HG03095 (cell line): ENCODE data around the gene CBFA2T3.

Experiments
- ATAC-seq: cut with Tn5 transposase; IDR thresholded peaks from one replicate; pipeline ENCODE4 v1.9.1; 2021; ENCODE audit warnings: moderate library complexity; ENCODE audit not compliant: unreplicated experiment

Gene CBFA2T3

DNA sequence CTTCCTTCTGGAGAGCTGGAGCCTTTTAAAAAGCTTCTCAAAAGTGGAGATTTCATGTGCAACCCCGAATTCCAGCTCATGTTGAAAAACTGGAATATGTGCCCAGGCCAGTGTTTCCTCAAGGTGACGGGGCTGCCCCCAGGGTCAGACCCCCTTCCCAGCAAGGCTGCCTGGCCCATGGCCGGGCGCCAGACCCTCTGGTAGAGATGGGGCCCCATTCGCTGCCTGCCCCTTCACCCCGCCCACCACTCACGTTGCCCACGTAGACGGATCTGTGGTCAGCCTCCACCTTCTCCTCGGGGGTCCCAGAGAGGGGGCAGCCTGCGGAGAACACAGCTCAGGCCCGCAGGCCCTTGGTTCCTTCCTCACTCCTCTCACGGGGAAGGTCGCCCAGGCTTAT lies 111.7 kb downstream of the CBFA2T3 start:
- ATAC-seq: no peak

DNA sequence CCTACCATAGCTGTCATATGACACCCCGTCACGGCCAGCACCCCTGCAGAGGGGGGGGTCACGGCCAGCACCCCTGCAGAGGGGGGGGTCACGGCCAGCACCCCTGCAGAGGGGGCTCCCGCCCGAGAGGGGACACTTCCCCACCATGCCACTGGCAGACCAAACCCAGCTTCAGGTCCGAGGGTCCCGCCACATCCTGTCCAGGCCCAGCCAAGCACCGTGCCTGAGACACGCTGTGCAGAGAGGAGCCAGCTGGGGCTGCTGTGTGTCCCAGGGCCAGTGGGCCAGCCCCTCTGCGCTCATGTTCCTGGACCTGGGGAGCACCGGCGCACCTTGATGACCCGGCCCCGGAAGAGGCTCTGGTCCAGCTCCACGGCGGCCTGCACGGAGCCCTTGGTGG lies 112.5 kb downstream of the CBFA2T3 start:
- no peak for ATAC-seq

DNA sequence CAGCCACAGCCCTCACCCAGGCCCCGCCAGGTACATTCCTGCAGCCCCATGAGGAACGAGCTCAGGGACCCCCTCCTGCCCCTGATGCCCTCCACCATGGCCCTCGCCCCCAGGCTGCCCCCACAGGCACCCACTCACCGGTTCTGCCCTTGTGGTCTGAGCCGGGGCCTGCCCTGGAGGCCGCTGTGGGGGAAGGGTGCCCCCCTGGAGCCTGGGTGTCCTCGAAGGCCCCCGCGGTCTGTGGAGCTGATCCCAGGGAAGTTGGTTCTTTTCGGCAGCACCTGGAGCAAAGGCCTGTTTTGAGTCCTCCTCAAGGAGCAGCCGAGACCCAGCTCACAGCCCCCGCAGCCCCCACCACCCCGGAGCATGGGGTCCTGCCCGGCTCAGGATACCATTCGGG lies 112.9 kb downstream of the CBFA2T3 start:
- ATAC-seq: no peak

DNA sequence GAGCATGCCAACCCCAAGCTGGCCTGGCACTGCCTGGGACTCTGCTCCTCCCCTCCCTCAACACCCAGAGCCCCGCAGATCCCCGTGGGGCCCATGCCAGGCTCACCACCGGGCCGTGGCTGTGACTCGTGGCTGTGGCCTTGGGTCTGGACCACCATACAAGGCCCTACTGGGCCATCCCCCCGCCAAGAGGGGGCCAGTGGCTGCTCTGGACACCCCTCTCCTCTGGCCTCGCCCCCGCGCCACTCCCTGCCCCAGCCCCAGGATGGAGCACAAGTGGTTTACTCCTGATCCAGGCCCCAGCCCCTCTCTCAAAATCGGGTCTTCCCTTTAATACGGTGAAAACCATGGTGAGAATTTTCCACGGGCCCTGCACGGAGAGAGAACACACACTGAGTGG lies 113.6 kb downstream of the CBFA2T3 start:
- no peak for ATAC-seq

DNA sequence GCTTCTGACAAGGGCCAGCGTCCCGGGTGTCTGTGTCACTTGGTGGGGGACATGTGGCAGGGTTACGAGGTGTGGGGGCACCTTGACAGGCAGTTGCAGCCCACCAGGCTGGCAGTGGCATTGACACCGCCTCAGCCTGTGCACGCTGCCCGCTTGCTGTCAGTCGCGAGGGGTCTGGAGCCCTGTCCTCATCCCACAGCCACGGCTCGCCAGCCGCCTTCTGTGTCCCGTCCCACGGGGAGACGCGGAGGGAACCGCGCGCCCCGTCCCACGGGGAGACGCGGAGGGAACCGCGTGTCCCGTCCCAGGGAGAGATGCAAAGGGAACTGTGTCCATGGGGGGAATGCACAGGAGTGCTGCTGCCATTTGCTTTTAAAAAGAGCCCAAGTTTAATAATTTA lies 114.0 kb downstream of the CBFA2T3 start:
- no peak for ATAC-seq

DNA sequence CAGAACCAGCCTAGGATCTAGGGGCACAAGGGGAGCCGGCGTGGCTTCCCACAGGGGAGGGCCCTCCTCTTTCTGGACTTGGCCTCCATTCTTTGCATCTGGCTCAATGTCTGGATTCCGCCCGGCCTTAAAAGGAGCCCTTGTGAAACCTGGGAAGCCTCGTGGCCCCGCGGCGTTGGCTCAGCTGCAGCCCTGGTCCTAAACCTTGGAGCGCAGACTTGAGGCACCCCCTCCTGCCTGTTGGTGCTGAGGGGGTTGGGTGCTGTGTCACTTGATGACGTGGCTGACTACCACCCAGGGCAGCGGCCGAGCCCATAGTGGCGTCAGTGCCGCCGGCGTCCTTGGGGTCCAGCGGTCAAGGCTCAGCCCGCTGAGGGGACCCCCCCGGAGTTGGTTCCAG lies 115.6 kb downstream of the CBFA2T3 start:
- no peak for ATAC-seq

DNA sequence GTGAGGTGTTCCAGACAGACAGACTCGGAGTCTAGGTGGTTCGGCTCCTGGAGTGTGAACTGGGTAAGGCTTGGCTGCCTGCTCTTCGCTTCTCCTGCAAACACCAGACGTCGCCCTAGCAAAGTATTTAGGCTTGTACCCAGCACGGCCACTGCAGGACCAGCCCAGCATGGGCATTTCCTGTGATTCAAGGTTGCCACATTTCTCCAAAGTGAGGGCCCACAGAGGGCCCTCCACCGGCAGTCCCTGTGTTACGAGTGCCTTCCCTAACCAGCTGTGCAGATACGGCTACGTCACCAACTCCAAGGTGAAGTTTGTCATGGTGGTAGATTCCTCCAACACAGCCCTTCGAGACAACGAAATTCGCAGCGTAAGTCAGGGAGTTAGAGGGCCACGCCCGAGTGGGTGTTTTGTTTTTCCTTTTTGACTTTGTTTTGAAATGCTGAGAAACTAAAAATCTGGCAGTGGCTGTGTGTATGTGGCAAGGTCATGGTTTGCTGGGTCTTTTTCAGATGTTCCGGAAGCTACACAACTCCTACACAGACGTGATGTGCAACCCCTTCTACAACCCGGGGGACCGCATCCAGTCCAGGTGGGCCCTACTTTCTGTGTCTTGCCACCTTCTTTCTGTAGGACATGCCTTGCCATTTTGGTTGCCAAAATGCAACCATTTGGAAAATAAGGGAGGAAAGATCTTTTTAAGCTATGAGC lies 117.5 kb downstream of the CBFA2T3 start:
- ATAC-seq: no peak

DNA sequence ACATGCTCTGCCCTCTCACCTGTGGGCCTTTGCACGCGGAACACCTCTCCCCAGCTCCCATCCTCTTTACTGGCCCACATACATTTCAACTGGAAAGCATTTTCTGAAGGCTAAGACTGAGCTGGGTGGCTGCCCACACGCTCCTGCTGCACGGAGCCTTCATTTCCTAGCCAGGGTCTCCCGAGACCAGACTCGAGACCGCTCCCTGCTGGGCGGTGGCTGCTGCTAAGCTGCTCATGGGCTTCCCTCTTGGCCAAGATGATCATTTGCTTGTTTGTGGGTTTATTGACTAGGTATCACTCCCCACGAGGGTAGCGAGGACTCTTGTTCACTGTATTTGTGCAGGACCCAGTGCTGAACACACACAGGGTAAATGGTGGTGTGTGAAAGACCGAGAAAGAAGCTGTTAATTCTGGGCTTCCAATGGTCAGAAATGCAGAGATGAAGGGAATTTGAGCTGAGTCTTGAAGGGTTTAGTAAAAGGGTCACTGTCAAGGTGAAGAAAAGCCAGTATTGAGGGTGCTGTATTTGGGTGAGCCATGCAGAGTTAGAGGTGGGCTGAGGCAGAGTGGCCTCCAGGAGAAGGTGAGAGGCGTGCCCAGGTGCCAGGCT lies 119.2 kb downstream of the CBFA2T3 start:
- ATAC-seq: peak; percentile 44

DNA sequence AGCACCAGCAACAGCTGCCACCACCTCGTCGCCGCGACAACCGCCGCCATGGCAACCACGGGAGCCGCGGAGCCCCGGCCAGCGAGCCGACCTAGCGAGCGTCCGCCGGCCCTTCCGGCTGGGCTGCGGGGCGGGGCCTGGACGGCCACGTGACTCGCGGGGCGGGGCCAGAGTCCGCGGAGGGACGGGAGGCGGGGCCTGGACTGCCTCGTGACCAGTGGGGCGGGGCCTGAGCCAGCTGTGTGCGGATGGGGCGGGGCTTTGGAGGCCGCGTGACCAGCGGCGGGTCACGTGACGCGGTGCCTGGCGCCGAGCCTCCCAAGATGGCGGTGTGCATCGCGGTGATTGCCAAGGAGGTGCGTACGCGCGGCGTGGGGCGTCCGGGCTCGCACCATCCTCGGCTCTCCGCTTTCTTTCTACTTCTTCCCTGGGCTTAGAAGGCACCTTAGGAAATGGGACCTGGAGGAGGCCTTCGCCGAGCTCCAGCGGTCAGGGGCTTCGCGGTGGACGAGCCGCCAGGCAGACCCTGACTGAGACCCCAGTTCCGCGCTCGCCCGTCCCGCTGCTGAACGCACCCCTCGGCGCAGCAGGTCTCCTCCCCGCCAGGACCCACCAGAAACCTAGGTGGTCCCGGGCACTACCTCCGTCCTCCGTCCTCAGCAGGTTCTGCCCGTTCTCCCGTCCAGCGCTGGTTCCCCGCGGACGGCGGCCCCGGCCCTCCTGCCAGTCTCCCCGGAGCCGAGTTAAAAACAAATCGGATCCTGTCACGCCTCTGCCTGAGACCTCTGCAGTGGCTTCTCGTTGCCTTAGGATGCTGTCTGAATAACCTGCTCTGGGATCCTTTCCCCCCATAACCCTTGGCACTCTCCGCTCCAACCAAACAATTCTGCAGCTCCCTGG lies 119.9 kb downstream of the CBFA2T3 start, which contains the start of the genes GALNS and TRAPPC2L:
Gene GALNS, minus strand, starts transcription at position 120 of the 900 bp plus-strand sequence. Its CDS starts 70 bp downstream, at position 50.
Gene TRAPPC2L, plus strand, starts transcription at position 300 of the 900 bp plus-strand sequence. Its CDS starts 24 bp downstream, at position 324.
- peak; percentile 53 for ATAC-seq

DNA sequence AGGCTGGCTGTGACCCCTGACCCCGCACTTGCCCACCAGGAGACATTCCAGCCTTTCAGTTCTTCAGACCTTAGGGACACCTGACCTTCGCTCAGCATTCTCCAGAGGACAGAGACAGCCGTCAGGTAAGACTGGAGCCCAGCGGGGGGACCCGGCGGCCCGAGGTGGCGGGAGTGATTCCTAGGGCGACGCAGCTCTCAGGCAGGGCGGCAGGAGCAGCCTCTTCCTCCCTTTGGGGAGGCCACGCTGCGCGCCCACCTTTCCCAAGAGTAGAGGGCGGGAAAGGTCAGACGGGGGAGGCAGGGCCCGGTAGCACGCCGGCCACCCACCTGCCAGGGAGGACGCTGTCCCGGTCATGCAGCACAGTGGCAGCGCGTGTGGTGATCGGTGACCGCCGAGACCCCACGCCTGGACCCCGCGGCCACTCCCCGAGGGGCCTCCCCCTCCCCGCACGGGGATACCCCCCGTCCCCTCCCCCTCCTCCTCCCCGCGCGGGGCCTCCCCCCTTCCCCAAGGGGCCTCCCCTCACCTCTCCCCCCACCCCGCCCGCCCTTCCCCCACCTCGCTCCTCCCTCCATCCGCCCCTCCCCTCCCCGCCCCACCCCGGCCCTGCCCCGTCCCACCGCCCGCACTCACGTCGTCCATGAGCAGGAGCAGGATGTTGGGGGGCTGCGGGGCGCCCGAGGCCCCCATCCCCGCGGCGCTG lies 120.7 kb downstream of the CBFA2T3 start:
- ATAC-seq: no peak

DNA sequence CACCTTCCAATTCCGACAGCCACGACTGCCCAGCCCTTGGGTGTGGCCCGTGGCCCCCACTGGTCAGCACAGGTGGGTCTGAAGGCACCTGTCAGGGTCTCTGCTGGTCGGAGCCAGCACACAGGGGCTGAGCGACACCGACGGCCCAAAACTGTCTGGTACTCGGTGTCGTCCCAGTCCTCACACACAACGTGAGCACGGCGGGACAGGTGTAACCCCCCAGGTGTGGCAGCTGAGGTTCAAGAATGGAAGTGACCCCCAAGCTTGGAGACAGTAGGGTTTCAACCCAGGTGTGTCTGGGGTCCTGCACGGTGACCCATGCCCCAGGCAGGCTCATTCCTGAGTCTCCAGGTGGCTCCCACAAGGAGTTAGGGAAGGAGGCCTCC lies 121.3 kb downstream of the CBFA2T3 start:
- ATAC-seq: no peak

DNA sequence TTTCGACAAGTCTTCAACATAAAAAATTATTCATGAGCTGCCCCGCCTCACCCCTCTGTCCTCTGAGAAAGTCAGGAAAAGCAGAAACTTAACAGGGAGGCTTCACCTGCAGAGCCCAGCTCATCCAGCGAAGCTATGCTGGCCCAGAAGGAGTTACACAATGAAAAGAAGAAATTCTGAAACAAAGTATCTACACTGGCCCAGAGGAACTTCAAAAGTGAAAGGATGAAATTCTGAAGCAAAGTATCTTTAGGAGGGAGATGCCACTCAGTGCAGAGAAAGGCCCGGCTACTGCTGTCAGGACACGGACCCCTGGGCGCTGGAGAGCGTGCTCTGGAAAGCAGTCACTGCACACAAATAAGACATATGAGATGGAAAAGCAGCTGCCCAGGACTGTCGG lies 121.8 kb downstream of the CBFA2T3 start:
- no peak for ATAC-seq

DNA sequence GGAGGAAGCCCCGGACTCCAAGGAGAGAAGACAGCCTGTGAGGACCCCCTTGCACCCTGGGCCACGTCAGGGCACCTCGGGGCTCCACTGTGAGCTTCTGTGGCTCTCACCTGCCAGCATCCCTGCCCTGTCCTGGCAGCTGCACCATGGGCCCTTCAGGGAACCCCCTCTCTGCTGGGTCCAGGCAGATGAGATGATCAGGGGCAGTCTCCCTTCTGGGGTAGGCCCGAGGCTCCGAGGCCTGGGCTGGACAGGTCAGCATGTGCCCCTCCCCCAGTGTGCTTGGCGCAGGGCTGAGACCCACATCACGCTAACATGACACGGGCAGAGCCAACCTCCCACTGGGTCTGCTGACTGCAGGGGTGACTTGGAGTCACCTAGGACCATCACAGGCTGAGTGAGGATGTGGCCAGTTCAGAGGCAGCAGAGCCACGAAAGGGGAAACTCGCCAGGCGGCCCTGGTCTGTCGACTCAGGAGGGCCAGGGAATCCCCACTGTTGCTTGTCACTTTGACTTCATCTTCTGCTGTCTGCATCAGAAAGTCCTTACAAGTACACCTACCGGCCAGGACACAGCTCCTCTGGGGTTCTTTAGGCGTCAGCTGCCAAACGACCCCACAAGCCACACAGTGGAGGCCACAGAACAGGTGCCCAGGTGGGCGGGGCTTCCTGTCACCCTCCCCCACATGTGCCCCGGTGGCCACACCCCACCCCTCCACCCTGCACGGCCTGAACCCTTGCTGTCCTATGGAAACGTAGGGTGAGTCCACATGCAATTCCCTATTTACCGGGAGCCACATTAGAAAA lies 122.5 kb downstream of the CBFA2T3 start:
- ATAC-seq: no peak

DNA sequence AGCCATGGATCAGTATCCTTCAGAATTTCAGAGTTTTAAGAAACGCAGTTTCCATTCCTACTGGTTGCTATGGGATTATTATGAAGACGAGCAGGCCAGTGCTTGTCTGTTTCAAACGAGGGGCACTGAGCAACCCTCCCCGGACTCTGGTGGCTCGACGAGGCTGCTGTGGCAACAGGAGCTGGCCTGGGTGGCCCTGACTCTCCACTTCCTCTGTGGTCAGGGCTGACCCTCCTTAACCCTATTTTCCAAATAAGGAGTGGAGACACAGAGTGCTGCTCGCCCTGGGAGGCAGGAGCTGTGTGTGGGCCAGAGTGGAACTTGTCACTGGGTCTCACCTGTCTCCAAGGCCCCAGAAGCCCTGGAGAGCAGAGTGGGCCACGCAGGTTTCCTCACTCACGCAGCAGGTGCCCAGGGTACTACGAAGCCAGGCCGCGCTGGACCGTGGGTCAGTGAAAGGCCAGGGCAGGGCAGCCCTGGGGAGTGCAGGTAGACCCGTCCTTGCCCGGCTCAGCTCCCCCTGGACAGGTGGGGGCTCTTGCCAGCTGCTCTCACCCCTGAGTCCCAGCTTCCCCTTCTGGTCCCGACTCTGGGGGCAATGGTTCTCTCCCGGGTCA lies 123.6 kb downstream of the CBFA2T3 start:
- ATAC-seq: no peak

DNA sequence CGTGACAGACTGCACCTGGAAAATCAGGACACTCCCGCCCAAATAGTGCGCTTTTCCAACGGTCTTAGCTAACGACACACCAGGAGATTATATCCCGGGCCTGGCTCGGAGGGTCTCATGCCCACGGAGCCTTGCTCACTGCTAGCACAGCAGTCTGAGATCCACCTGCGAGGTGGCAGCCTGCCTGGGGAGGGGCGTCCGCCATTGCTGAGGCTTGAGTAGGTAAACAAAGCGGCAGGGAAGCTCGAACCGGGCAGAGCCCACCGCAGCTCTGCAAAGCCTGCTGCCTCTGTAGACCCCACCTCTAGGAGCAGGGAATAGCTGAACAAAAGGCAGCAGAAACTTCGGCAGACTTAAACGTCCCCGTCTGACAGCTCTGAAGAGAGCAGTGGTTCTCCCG lies 125.4 kb downstream of the CBFA2T3 start:
- ATAC-seq: no peak

DNA sequence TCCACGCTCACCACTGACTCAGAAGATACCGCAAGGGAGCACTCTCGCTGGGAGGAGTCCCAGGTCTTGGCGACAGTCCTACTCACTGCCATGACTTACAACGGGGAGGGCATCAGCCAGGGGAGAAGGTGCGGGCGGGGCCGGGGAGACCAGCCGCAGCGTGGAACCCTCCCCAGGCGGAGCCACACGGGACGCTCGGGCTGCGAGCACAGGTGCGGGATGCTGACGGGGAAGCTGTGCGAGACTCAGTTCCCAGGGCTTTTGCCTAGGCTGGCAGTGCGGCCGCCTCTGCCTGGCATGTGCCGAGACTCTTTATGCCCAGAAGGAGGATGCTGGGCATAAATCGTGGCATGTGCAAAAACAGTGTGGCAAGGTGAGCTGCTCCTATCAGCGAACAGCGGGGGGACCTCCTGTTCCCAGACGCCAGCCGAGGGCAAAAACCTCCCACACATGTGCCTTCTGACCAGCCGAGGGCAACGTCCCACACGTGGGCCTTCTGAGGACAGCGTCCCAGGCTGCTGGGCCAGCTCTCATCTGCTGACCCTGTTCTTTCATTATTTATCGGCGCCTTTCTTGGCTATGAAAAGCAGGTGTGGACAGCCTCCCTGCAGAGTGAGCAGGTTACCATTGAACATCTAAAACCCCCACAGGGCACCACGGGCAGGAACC lies 126.3 kb downstream of the CBFA2T3 start:
- no peak for ATAC-seq

DNA sequence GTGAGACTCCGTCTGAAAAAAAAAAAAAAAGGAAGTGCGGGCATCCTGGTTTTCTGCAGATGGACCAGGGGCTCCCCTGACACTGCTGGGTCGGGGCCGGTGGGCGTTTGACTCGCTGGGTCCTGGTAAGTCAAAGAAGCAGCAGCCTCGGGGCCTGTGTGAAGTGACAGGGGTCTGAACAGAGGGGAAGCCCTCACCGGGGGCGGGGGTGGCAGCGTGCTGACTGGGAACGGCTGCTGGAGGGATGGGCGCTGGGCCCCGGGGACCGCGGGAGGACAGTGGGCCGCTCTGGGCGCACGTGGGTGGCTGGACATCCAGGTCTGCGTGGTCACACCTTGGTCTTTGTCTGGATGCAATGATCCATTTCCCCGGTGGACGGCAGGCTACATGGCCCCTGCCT lies 128.4 kb downstream of the CBFA2T3 start:
- no peak for ATAC-seq

DNA sequence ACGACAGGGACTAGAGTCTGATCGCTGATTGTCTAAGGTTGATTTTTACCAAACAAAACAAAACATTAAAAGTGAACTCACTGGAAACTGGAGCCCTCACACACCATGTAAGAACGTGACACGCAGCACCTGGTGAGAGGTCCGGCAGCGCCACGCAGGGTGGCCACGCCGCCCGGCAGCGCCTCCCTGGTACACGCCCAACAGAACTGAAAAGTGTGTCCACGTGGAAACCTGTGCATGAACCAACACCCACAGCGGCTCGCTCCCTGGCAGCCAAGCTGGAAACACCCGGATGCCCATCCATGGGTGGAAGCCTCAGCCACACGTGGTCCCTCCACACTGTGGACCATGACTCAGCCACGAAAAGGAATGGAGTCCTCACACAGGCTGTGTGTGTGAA lies 129.4 kb downstream of the CBFA2T3 start:
- no peak for ATAC-seq

DNA sequence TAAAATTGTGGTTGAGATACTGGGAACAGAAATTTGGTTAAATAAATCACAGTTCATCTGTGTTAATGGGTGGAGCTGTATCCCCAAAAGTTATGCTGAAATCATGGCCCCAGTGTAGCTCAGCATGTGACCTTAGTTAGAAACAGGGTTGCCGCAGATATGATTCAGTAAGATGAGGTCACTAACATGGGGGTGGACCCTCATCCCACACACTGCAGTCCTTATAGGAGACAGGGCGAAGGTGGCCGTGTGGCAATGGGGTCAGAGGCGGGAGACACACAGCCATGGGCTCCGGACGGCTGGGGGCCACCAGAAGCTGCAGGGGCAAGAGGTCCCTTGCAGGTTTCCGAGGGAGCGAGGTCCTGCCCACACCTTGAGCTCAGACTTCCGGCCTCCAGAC lies 130.9 kb downstream of the CBFA2T3 start:
- no peak for ATAC-seq
